B cell (primary cell): ENCODE results near the gene TUT4. TPM values are rescaled to one million over a fixed set of nuclear protein-coding genes. Genes with fewer than 3 reads are reported as not detected.

Experiments
- ATAC-seq: fragments of 200-7000 bp; cut with Tn5 transposase; one replicate; pipeline ENCODE4 v1.10.0; 2021; ENCODE audit warnings: low read depth, mild to moderate bottlenecking, moderate number of reproducible peaks, moderate library complexity
- CTCF ChIA-PET: fragments of 350-600 bp; sonication (Branson Sonifier 250); formaldehyde crosslinking; loops from one replicate; lab custom pipeline; 2021; ENCODE audit warnings: antibody characterized with exemption, inconsistent platforms; lab: Charles Lee
- POLR2A ChIA-PET: fragments of 350-600 bp; sonication (Branson Sonifier 250); formaldehyde crosslinking; loops from one replicate; lab custom pipeline; 2021; ENCODE audit warnings: antibody characterized with exemption; lab: Charles Lee
- DNase-seq: peaks from one replicate; pipeline ENCODE4 v3.0.0; 2013
- H2AFZ ChIP-seq: 2 replicates; pipeline ENCODE4 v1.6.1; 2012; ENCODE audit warnings: mild to moderate bottlenecking, low read depth, low read length; ENCODE audit not compliant: insufficient read depth, poor library complexity, severe bottlenecking
- H3K27ac ChIP-seq, 2 donors: 1 replicate in 1 of 2; 2 replicates in 1 of 2; pipeline ENCODE4 v1.5.1; 2012 to 2013; ENCODE audit warnings: low read length in 2 of 2, mild to moderate bottlenecking in 2 of 2, moderate library complexity in 1 of 2
- H3K27me3 ChIP-seq, 4 experiments: fragments of 200-600 bp in 1 of 4; sonication (generic) in 1 of 4; replicated peaks in 1 of 4; 1 replicate in 2 of 4; 2 replicates in 2 of 4; pipeline versions ENCODE4 v1.6.1 to v1.7.0; 2013 to 2016; ENCODE audit warnings: low read length in 3 of 4, mild to moderate bottlenecking in 2 of 4, mixed read lengths in 1 of 4, moderate library complexity in 1 of 4; ENCODE audit not compliant: insufficient read depth in 4 of 4, control insufficient read depth in 3 of 4; ENCODE audit errors: control extremely low read depth in 1 of 4
- H3K36me3 ChIP-seq, 2 experiments: replicated peaks in 1 of 2; 1 replicate in 1 of 2; 2 replicates in 1 of 2; pipeline versions ENCODE4 v1.6.1 to v1.7.1; 2013; ENCODE audit warnings: low read length in 1 of 2; ENCODE audit not compliant: insufficient read depth in 2 of 2, control insufficient read depth in 1 of 2; ENCODE audit errors: control extremely low read depth in 1 of 2, extremely low read depth in 1 of 2
- H3K4me1 ChIP-seq, 2 donors: fragments of 200-600 bp in 1 of 2; sonication (generic) in 1 of 2; 1 replicate in 1 of 2; 2 replicates in 1 of 2; pipeline versions ENCODE4 v1.5.1 to v1.6.1; 2013 to 2017; ENCODE audit warnings: low read length in 2 of 2; ENCODE audit not compliant: control insufficient read depth in 2 of 2, insufficient read depth in 2 of 2
- H3K4me2 ChIP-seq: replicated peaks from 2 replicates; pipeline ENCODE3; 2012; ENCODE audit warnings: mild to moderate bottlenecking, low read depth, low read length; ENCODE audit not compliant: poor library complexity, severe bottlenecking
- H3K4me3 ChIP-seq, 5 experiments: fragments of 200-600 bp in 1 of 5; sonication (generic) in 1 of 5; 1 replicate in 3 of 5; 2 replicates in 2 of 5; pipeline versions ENCODE4 v1.5.1 to v1.7.0; 2011 to 2016; ENCODE audit warnings: low read length in 4 of 5, mild to moderate bottlenecking in 4 of 5, low read depth in 2 of 5, control low read depth in 1 of 5, moderate library complexity in 1 of 5; ENCODE audit not compliant: insufficient read depth in 1 of 5; ENCODE audit errors: control extremely low read depth in 1 of 5, extremely low read depth in 1 of 5
- H3K79me2 ChIP-seq: fragments of 200-600 bp; sonication (generic); one replicate; pipeline ENCODE4 v1.6.0; 2016; ENCODE audit warnings: low read length; ENCODE audit not compliant: control insufficient read depth, insufficient read depth
- H3K9ac ChIP-seq: fragments of 200-600 bp; sonication (generic); 2 replicates; pipeline ENCODE4 v1.6.1; 2017; ENCODE audit warnings: mild to moderate bottlenecking, low read length, moderate library complexity
- H3K9me3 ChIP-seq, 3 donors: one replicate each; pipeline versions ENCODE4 v1.6.1 to v1.7.1; 2013; ENCODE audit warnings: low read length in 2 of 3; ENCODE audit not compliant: control insufficient read depth in 2 of 3, insufficient read depth in 1 of 3; ENCODE audit errors: control extremely low read depth in 1 of 3
- H4K20me1 ChIP-seq: 2 replicates; pipeline ENCODE4 v1.6.0; 2012; ENCODE audit warnings: mild to moderate bottlenecking, low read length; ENCODE audit not compliant: insufficient read depth, control insufficient read depth, poor library complexity, severe bottlenecking
- H3K27ac Mint-ChIP-seq: one replicate; pipeline ENCODE4 v1.8.0; 2021; ENCODE audit warnings: mixed read lengths
- H3K27me3 Mint-ChIP-seq: one replicate; pipeline ENCODE4 v1.8.0; 2021; ENCODE audit warnings: mixed read lengths
- H3K4me1 Mint-ChIP-seq: one replicate; pipeline ENCODE4 v1.8.0; 2021; ENCODE audit warnings: mixed read lengths
- H3K4me3 Mint-ChIP-seq: one replicate; pipeline ENCODE4 v1.8.0; 2021; ENCODE audit warnings: mixed read lengths
- H3K9me3 Mint-ChIP-seq: one replicate; pipeline ENCODE4 v1.8.0; 2022; ENCODE audit warnings: mixed read lengths; ENCODE audit not compliant: insufficient read depth
- CTCF ChIP-seq: fragments of 200-600 bp; IDR thresholded peaks from one replicate; pipeline ENCODE4 v1.8.0; 2022; ENCODE audit warnings: antibody characterized with exemption, mild to moderate bottlenecking
- EZH2 ChIP-seq: IDR thresholded peaks from 2 replicates; pipeline ENCODE4 v1.6.1; 2012; ENCODE audit warnings: borderline replicate concordance, low read depth, mild to moderate bottlenecking, moderate library complexity, low read length; ENCODE audit not compliant: insufficient read depth, poor library complexity, severe bottlenecking
- WGBS: methylation state at CpG from one replicate; pipeline ENCODE4 v1.1.5; 2013; ENCODE audit warnings: missing lambda C conversion rate; ENCODE audit not compliant: insufficient coverage; 5-methylcytosine and 5-hydroxymethylcytosine counted together
- intact Hi-C: fragments of 100-400 bp; cut with micrococcal nuclease; formaldehyde crosslinking; loops from one replicate; pipeline ENCODE4 v1.10.0; 2022
- polyA plus RNA-seq: library from polyadenylated mRNA; depleted of rRNA; stranded (reverse); fragments of >200 nt; gene quantifications from 2 replicates; pipeline ENCODE4 v1.2.3, GENCODE V29; 2012
- total RNA-seq, 2 donors: library from RNA; stranded (reverse); fragments of 120-200 nt in 1 of 2; gene quantifications; 1 replicate in 1 of 2; 2 replicates in 1 of 2; pipeline versions ENCODE4 v1.2.3 to v1.2.4, GENCODE V29; 2013 to 2022

The TUT4 gene
- total and polyA plus RNA-seq, 2 donors (not counting 1 experiment from before 2014, with no cell fraction given), result 76.6 to 248 TPM

- H3K27ac Mint-ChIP-seq, result no peak overlapping the region
- peaks cover 5% of the 10 kb centered on the region for H3K4me1 Mint-ChIP-seq
- Histone ChIP-seq H3K27ac (no peak overlapping the region), H3K4me3 (no peak overlapping the region), H3K9ac (no peak overlapping the region), H3K4me1 (no peaks in the 10 kb centered on the region), H3K4me2 (no peak overlapping the region), H3K79me2 (peaks cover 19% of the 10 kb centered on the region), H3K9me3 (no peaks in the 10 kb centered on the region), H3K27me3 (no peaks in the 10 kb centered on the region), H4K20me1 (peaks cover 14% of the 10 kb centered on the region), H3K36me3 (peaks cover 1 to 26% of the 10 kb centered on the region in 2 experiments), H2AFZ (no peak overlapping the region)
- DNase-seq (peak; percentile 12), ATAC-seq (no peak)
- H3K9me3 Mint-ChIP-seq, result no peaks in the 10 kb centered on the region
- 100% methylated on average over 3 of the region's 5 CpGs for WGBS
- intact Hi-C loops, result no loop called here
- ChIA-PET POLR2A (no interaction called here), CTCF (interaction anchor here (0.7 kb wide), 1 partner anchor 48 kb away, joined by 4 read pairs; no protein-coding TSS in a partner anchor)
- no peak overlapping the region for H3K4me3 Mint-ChIP-seq
- no peak for TF ChIP-seq EZH2
- no peak for TF ChIP-seq CTCF
- no peaks in the 10 kb centered on the region for H3K27me3 Mint-ChIP-seq
Measured at GRCh38 chr1:52502789-52503188, 50.1 kb downstream of the TUT4 start.

GRCh38 chr1:52487632-52488031 is 65.3 kb downstream of the TUT4 start:
- Mint-ChIP-seq H3K4me1 (no peaks in the 10 kb centered on the region), H3K9me3 (no peaks in the 10 kb centered on the region), H3K27ac (no peak overlapping the region), H3K4me3 (no peak overlapping the region), H3K27me3 (no peaks in the 10 kb centered on the region)
- intact Hi-C loops, result no loop called here
- Histone ChIP-seq H3K4me2 (no peak overlapping the region), H4K20me1 (peaks cover 4% of the 10 kb centered on the region), H3K27me3 (no peaks in the 10 kb centered on the region), H3K4me1 (no peaks in the 10 kb centered on the region), H3K36me3 (peaks cover 18 to 36% of the 10 kb centered on the region in 2 experiments), H3K9me3 (no peaks in the 10 kb centered on the region), H3K79me2 (peaks cover 4% of the 10 kb centered on the region), H3K27ac (no peak overlapping the region), H3K4me3 (no peak overlapping the region), H3K9ac (no peak overlapping the region), H2AFZ (no peak overlapping the region)
- TF ChIP-seq EZH2 (no peak), CTCF (no peak)
- POLR2A ChIA-PET, result no interaction called here
- no peak for DNase-seq
- no peak for ATAC-seq
- CTCF ChIA-PET, result no interaction called here
- no CpG with 5 or more reads among the region's 2 CpGs for WGBS
